WERI-Rb-1 (cell line): ENCODE data around the gene SLC23A2.
"Not testable (repeated sequence)": the region's sequence is repeated elsewhere in the genome, so short reads cannot be mapped to it uniquely, and the experiment has no call there.

Source experiments
- DNase-seq: peaks from one replicate; pipeline ENCODE4 v3.0.0-alpha.2; 2020
- H3K27ac ChIP-seq: fragments of 250-450 bp; sonication (Bioruptor Pico); 2 replicates; pipeline ENCODE4 v1.5.1; 2020; ENCODE audit warnings: mild to moderate bottlenecking, moderate library complexity
- H3K27me3 ChIP-seq: fragments of 250-450 bp; sonication (Bioruptor Pico); 2 replicates; pipeline ENCODE4 v1.5.1; 2021; ENCODE audit warnings: mild to moderate bottlenecking, low read depth, moderate library complexity; ENCODE audit not compliant: insufficient read depth, severe bottlenecking
- H3K36me3 ChIP-seq: fragments of 250-450 bp; sonication (Bioruptor Pico); 2 replicates; pipeline ENCODE4 v1.5.1; 2020; ENCODE audit warnings: mild to moderate bottlenecking, moderate library complexity
- H3K4me3 ChIP-seq: 2 replicates; pipeline ENCODE4 v1.5.1; 2011; ENCODE audit warnings: low read depth, mild to moderate bottlenecking, control low read depth, low read length
- H3K9me3 ChIP-seq: fragments of 250-450 bp; sonication (Bioruptor Pico); 2 replicates; pipeline ENCODE4 v1.5.1; 2021; ENCODE audit warnings: mild to moderate bottlenecking, moderate library complexity; ENCODE audit not compliant: severe bottlenecking
- TF ChIP-seq, protein P1 (sequence below): IDR thresholded peaks from 2 replicates; pipeline ENCODE4 v1.5.1; 2011; ENCODE audit warnings: low read depth, mild to moderate bottlenecking, control low read depth, inconsistent platforms, low read length

Gene SLC23A2

GRCh38 chr20:5020760-5021159 lies 19.4 kb upstream of the SLC23A2 start:
- no peaks in the 10 kb centered on the region for H3K27me3 ChIP-seq
- H3K4me3 ChIP-seq, result no peak overlapping the region
- DNase-seq, result no peak
- no peak overlapping the region for H3K27ac ChIP-seq
- no peaks in the 10 kb centered on the region for H3K9me3 ChIP-seq
- H3K36me3 ChIP-seq, result no peaks in the 10 kb centered on the region
- TF ChIP-seq, protein P1, sequence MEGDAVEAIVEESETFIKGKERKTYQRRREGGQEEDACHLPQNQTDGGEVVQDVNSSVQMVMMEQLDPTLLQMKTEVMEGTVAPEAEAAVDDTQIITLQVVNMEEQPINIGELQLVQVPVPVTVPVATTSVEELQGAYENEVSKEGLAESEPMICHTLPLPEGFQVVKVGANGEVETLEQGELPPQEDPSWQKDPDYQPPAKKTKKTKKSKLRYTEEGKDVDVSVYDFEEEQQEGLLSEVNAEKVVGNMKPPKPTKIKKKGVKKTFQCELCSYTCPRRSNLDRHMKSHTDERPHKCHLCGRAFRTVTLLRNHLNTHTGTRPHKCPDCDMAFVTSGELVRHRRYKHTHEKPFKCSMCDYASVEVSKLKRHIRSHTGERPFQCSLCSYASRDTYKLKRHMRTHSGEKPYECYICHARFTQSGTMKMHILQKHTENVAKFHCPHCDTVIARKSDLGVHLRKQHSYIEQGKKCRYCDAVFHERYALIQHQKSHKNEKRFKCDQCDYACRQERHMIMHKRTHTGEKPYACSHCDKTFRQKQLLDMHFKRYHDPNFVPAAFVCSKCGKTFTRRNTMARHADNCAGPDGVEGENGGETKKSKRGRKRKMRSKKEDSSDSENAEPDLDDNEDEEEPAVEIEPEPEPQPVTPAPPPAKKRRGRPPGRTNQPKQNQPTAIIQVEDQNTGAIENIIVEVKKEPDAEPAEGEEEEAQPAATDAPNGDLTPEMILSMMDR, result no peak

DNA sequence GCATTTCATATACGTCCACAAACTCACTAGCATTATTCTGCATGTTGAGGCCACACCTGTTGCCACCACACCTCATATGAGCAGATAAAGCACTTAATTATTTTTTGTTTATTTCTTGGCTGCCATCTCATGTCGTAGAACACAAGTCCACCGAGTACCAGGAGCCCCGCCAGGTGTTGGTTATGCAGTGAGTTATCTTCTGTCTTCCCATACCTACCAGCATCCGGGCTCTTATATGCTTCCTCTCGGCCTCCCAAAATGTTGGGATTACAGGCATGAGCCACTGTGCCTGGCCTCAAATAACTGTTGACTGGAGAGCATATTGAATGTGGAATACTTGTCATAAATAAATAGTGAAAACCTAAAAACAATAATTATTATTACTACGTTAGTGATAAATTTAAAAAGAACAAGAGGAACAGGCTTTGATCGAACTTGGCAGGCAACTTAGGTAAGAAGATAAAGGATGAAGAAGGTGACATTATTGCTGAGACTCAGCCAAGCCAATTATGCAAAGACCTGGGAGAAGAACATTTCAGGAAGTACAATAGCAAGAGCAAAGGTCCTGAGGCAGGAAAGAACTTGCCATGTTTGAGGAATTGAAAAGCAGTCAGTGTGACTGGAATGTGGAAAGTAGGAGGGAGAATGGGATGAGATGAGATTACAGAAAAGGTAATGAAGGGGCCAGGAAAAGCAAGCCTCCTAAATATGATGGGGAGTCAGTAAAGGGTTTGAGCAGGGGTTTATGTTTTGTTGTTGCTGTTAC lies 12.6 kb upstream of the SLC23A2 start:
- no peaks in the 10 kb centered on the region for H3K36me3 ChIP-seq
- H3K4me3 ChIP-seq, result no peak overlapping the region
- no peak overlapping the region for H3K27ac ChIP-seq
- no peaks in the 10 kb centered on the region for H3K27me3 ChIP-seq
- no peaks in the 10 kb centered on the region for H3K9me3 ChIP-seq
- DNase-seq, result no peak
- TF ChIP-seq, protein P1, result no peak

GRCh38 chr20:5008759-5009158 lies 7.4 kb upstream of the SLC23A2 start:
- TF ChIP-seq, protein P1, result no peak
- no peak overlapping the region for H3K27ac ChIP-seq
- H3K27me3 ChIP-seq, result no peaks in the 10 kb centered on the region
- no peak overlapping the region for H3K4me3 ChIP-seq
- no peak for DNase-seq
- H3K36me3 ChIP-seq, result no peaks in the 10 kb centered on the region
- H3K9me3 ChIP-seq, result no peaks in the 10 kb centered on the region

DNA sequence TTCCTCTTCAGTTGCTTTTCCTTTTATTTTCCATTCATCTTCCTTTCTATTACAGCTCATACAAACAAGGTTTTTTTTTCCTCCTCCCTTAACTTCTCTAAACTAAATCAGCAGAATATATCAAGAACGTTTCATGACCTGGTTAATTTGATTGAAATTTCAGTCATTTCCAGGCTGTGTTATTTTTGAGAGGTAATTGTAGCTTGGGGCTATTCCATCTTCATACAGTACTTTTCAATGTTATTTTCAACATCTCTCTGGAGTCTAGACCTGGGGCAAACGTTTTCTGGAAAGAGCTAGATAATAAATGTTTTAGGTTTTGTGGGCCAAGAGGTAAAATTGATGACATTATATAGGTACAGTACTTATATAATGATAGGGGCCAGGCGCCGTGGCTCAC lies 4.0 kb upstream of the SLC23A2 start:
- Histone ChIP-seq H3K27me3 (no peaks in the 10 kb centered on the region), H3K36me3 (no peaks in the 10 kb centered on the region), H3K9me3 (no peaks in the 10 kb centered on the region), H3K27ac (no peak overlapping the region), H3K4me3 (no peak overlapping the region)
- TF ChIP-seq, protein P1, result no peak
- DNase-seq, result no peak

GRCh38 chr20:5004825-5005224 lies 3.5 kb upstream of the SLC23A2 start:
- not testable (repeated sequence) for H3K36me3 ChIP-seq, H3K27ac ChIP-seq, H3K27me3 ChIP-seq, H3K9me3 ChIP-seq, H3K4me3 ChIP-seq, DNase-seq

- TF ChIP-seq, protein P1, result no peak
- H3K27me3 ChIP-seq, result no peaks in the 10 kb centered on the region
- H3K9me3 ChIP-seq, result no peaks in the 10 kb centered on the region
- H3K36me3 ChIP-seq, result no peaks in the 10 kb centered on the region
- no peak overlapping the region for H3K4me3 ChIP-seq
- no peak for DNase-seq
- H3K27ac ChIP-seq, result no peak overlapping the region
Measured at GRCh38 chr20:5003626-5004025, 2.3 kb upstream of the SLC23A2 start.
